ENCODE data around the gene ENPP3.

GRCh38 chr6:131635384-131636340 is 1.4 kb upstream of the ENPP3 start:
- TF ChIP-seq CHD1 (IDR thresholded peaks at IDR 0.05; ENCODE audit: low read depth, low read length) = no peak
- no peak for TF ChIP-seq ZNF24 (IDR thresholded peaks at IDR 0.05)
- no peak for TF ChIP-seq BHLHE40 (IDR thresholded peaks at IDR 0.05; ENCODE audit: borderline replicate concordance in 1 of 2, low read depth in 2 of 2, low read length in 1 of 2)
- TF ChIP-seq PKNOX1 (IDR thresholded peaks at IDR 0.05) = no peak
- no peak for TF ChIP-seq POLR2AphosphoS2 (IDR thresholded peaks at IDR 0.05; ENCODE audit: low read depth, low read length)
- TF ChIP-seq CTCF (IDR thresholded peaks at IDR 0.05 in 2 of 3, conservative IDR thresholded peaks at IDR 0.05 in 1 of 3; ENCODE audit: control insufficient read depth in 2 of 3, extremely low read depth in 1 of 3, insufficient read depth in 1 of 3, low read depth in 3 of 3, low read length in 3 of 3) = no peak
- TF ChIP-seq RAD21 (IDR thresholded peaks at IDR 0.05; ENCODE audit: insufficient read depth, low read depth, low read length) = no peak
- TF ChIP-seq BCLAF1 (IDR thresholded peaks at IDR 0.05) = no peak
- no peak for TF ChIP-seq TCF7 (IDR thresholded peaks at IDR 0.05; ENCODE audit: borderline replicate concordance)
- TF ChIP-seq EZH2 (IDR thresholded peaks at IDR 0.05; ENCODE audit: borderline replicate concordance, control insufficient read depth, low read depth, low read length) = no peak
- no peak for TF ChIP-seq KDM1A (IDR thresholded peaks at IDR 0.05; ENCODE audit: borderline replicate concordance)
- no peak for TF ChIP-seq NR2C2 (IDR thresholded peaks at IDR 0.05; ENCODE audit: borderline replicate concordance, control insufficient read depth, insufficient read length, low read depth)
- TF ChIP-seq USF2 (IDR thresholded peaks at IDR 0.05; ENCODE audit: borderline replicate concordance, low read depth, low read length) = no peak
- no peak for TF ChIP-seq ZNF592 (IDR thresholded peaks at IDR 0.05)

Data from GM12878 (cell line).